ENCODE measurements around the gene MYO16.

Gene MYO16

GRCh38 chr13:108925070-108925469 is 295.7 kb downstream of the MYO16 start:
- DNase-seq (ENCODE audit: low read depth, low spot score): no peak
- no peak overlapping the region for H3K4me3 ChIP-seq (ENCODE audit: insufficient read length, low read depth)
- H3K36me3 ChIP-seq (ENCODE audit: insufficient read depth, insufficient read length, low read length): no peaks in the 10 kb centered on the region
- H3K9me3 ChIP-seq (ENCODE audit: insufficient read depth, low read length): no peaks in the 10 kb centered on the region
- no peaks in the 10 kb centered on the region for H3K27me3 ChIP-seq (ENCODE audit: insufficient read depth, insufficient read length)
- TF ChIP-seq ZNF274 (IDR thresholded peaks at IDR 0.05; ENCODE audit: low read depth, low read length) (no peak), YY1 (IDR thresholded peaks at IDR 0.05; ENCODE audit: insufficient read depth, insufficient read length) (no peak), SUZ12 (IDR thresholded peaks at IDR 0.05; ENCODE audit: extremely low read depth, insufficient read depth, insufficient read length) (no peak)
- H3K9ac ChIP-seq (ENCODE audit: insufficient read length, low read depth): no peak overlapping the region
- no peaks in the 10 kb centered on the region for H3K4me1 ChIP-seq (ENCODE audit: insufficient read depth, insufficient read length)

- Histone ChIP-seq H3K9ac (ENCODE audit: insufficient read length, low read depth) (no peak overlapping the region), H3K9me3 (ENCODE audit: insufficient read depth, low read length) (no peaks in the 10 kb centered on the region), H3K27me3 (ENCODE audit: insufficient read depth, insufficient read length) (no peaks in the 10 kb centered on the region), H3K4me3 (ENCODE audit: insufficient read length, low read depth) (no peak overlapping the region), H3K36me3 (ENCODE audit: insufficient read depth, insufficient read length, low read length) (no peaks in the 10 kb centered on the region), H3K4me1 (ENCODE audit: insufficient read depth, insufficient read length) (no peaks in the 10 kb centered on the region)
- DNase-seq (ENCODE audit: low read depth, low spot score): no peak
- TF ChIP-seq YY1 (IDR thresholded peaks at IDR 0.05; ENCODE audit: insufficient read depth, insufficient read length): no peak
- no peak for TF ChIP-seq ZNF274 (IDR thresholded peaks at IDR 0.05; ENCODE audit: low read depth, low read length)
- TF ChIP-seq SUZ12 (IDR thresholded peaks at IDR 0.05; ENCODE audit: extremely low read depth, insufficient read depth, insufficient read length): no peak
These were observed 297.5 kb downstream of the MYO16 start for GRCh38 chr13:108926862-108927261.

- H3K36me3 ChIP-seq (ENCODE audit: insufficient read depth, insufficient read length, low read length): no peaks in the 10 kb centered on the region
- H3K9me3 ChIP-seq (ENCODE audit: insufficient read depth, low read length): no peaks in the 10 kb centered on the region
- H3K4me1 ChIP-seq (ENCODE audit: insufficient read depth, insufficient read length): no peaks in the 10 kb centered on the region
- no peaks in the 10 kb centered on the region for H3K27me3 ChIP-seq (ENCODE audit: insufficient read depth, insufficient read length)
- H3K4me3 ChIP-seq (ENCODE audit: insufficient read length, low read depth): no peak overlapping the region
- DNase-seq (ENCODE audit: low read depth, low spot score): no peak
- TF ChIP-seq YY1 (IDR thresholded peaks at IDR 0.05; ENCODE audit: insufficient read depth, insufficient read length): no peak
- no peak for TF ChIP-seq ZNF274 (IDR thresholded peaks at IDR 0.05; ENCODE audit: low read depth, low read length)
- no peak for TF ChIP-seq SUZ12 (IDR thresholded peaks at IDR 0.05; ENCODE audit: extremely low read depth, insufficient read depth, insufficient read length)
- H3K9ac ChIP-seq (ENCODE audit: insufficient read length, low read depth): no peak overlapping the region
These were observed 298.2 kb downstream of the MYO16 start for GRCh38 chr13:108927615-108928014.

- TF ChIP-seq ZNF274 (IDR thresholded peaks at IDR 0.05; ENCODE audit: low read depth, low read length) (no peak), SUZ12 (IDR thresholded peaks at IDR 0.05; ENCODE audit: extremely low read depth, insufficient read depth, insufficient read length) (no peak), YY1 (IDR thresholded peaks at IDR 0.05; ENCODE audit: insufficient read depth, insufficient read length) (no peak)
- H3K36me3 ChIP-seq (ENCODE audit: insufficient read depth, insufficient read length, low read length): no peaks in the 10 kb centered on the region
- no peak for DNase-seq (ENCODE audit: low read depth, low spot score)
- no peak overlapping the region for H3K9ac ChIP-seq (ENCODE audit: insufficient read length, low read depth)
- H3K4me1 ChIP-seq (ENCODE audit: insufficient read depth, insufficient read length): no peaks in the 10 kb centered on the region
- H3K9me3 ChIP-seq (ENCODE audit: insufficient read depth, low read length): no peaks in the 10 kb centered on the region
- H3K27me3 ChIP-seq (ENCODE audit: insufficient read depth, insufficient read length): no peaks in the 10 kb centered on the region
- no peak overlapping the region for H3K4me3 ChIP-seq (ENCODE audit: insufficient read length, low read depth)
These were observed 300.3 kb downstream of the MYO16 start for GRCh38 chr13:108929532-108930206.

- no peaks in the 10 kb centered on the region for H3K4me1 ChIP-seq (ENCODE audit: insufficient read depth, insufficient read length)
- no peak overlapping the region for H3K9ac ChIP-seq (ENCODE audit: insufficient read length, low read depth)
- H3K36me3 ChIP-seq (ENCODE audit: insufficient read depth, insufficient read length, low read length): no peaks in the 10 kb centered on the region
- H3K27me3 ChIP-seq (ENCODE audit: insufficient read depth, insufficient read length): no peaks in the 10 kb centered on the region
- H3K9me3 ChIP-seq (ENCODE audit: insufficient read depth, low read length): no peaks in the 10 kb centered on the region
- H3K4me3 ChIP-seq (ENCODE audit: insufficient read length, low read depth): no peak overlapping the region
- no peak for TF ChIP-seq SUZ12 (IDR thresholded peaks at IDR 0.05; ENCODE audit: extremely low read depth, insufficient read depth, insufficient read length)
- no peak for TF ChIP-seq YY1 (IDR thresholded peaks at IDR 0.05; ENCODE audit: insufficient read depth, insufficient read length)
- TF ChIP-seq ZNF274 (IDR thresholded peaks at IDR 0.05; ENCODE audit: low read depth, low read length): no peak
- no peak for DNase-seq (ENCODE audit: low read depth, low spot score)
These were observed 302.8 kb downstream of the MYO16 start for GRCh38 chr13:108932196-108932595.

- TF ChIP-seq SUZ12 (IDR thresholded peaks at IDR 0.05; ENCODE audit: extremely low read depth, insufficient read depth, insufficient read length) (no peak), ZNF274 (IDR thresholded peaks at IDR 0.05; ENCODE audit: low read depth, low read length) (no peak), YY1 (IDR thresholded peaks at IDR 0.05; ENCODE audit: insufficient read depth, insufficient read length) (no peak)
- Histone ChIP-seq H3K27me3 (ENCODE audit: insufficient read depth, insufficient read length) (no peaks in the 10 kb centered on the region), H3K4me3 (ENCODE audit: insufficient read length, low read depth) (no peak overlapping the region), H3K9ac (ENCODE audit: insufficient read length, low read depth) (no peak overlapping the region), H3K36me3 (ENCODE audit: insufficient read depth, insufficient read length, low read length) (no peaks in the 10 kb centered on the region), H3K4me1 (ENCODE audit: insufficient read depth, insufficient read length) (no peaks in the 10 kb centered on the region), H3K9me3 (ENCODE audit: insufficient read depth, low read length) (no peaks in the 10 kb centered on the region)
- DNase-seq (ENCODE audit: low read depth, low spot score): no peak
These were observed 303.6 kb downstream of the MYO16 start for GRCh38 chr13:108933061-108933460.

- H3K4me3 ChIP-seq (ENCODE audit: insufficient read length, low read depth): no peak overlapping the region
- H3K36me3 ChIP-seq (ENCODE audit: insufficient read depth, insufficient read length, low read length): no peaks in the 10 kb centered on the region
- no peak for DNase-seq (ENCODE audit: low read depth, low spot score)
- H3K4me1 ChIP-seq (ENCODE audit: insufficient read depth, insufficient read length): no peaks in the 10 kb centered on the region
- H3K27me3 ChIP-seq (ENCODE audit: insufficient read depth, insufficient read length): no peaks in the 10 kb centered on the region
- no peaks in the 10 kb centered on the region for H3K9me3 ChIP-seq (ENCODE audit: insufficient read depth, low read length)
- H3K9ac ChIP-seq (ENCODE audit: insufficient read length, low read depth): no peak overlapping the region
- TF ChIP-seq YY1 (IDR thresholded peaks at IDR 0.05; ENCODE audit: insufficient read depth, insufficient read length) (no peak), ZNF274 (IDR thresholded peaks at IDR 0.05; ENCODE audit: low read depth, low read length) (no peak), SUZ12 (IDR thresholded peaks at IDR 0.05; ENCODE audit: extremely low read depth, insufficient read depth, insufficient read length) (no peak)
These were observed 308.7 kb downstream of the MYO16 start for GRCh38 chr13:108938155-108938554.
